Measurements from ENCODE around the gene CALY.
A peak's percentile ranks its signal among the peaks of the same experiment; 100 is the strongest.

CALY gene

GRCh38 chr10:133347710-133348517 lies 11.2 kb upstream of the CALY start:
- Histone ChIP-seq H3K9me3 (ENCODE audit: control insufficient read depth, insufficient read depth, low read length) (no peaks in the 10 kb centered on the region), H3K4me1 (ENCODE audit: control insufficient read depth, insufficient read depth, low read length) (no peaks in the 10 kb centered on the region), H3K27me3 (ENCODE audit: control insufficient read depth, insufficient read depth, low read length) (no peaks in the 10 kb centered on the region), H3K36me3 (ENCODE audit: control insufficient read depth, insufficient read depth, low read length) (no peaks in the 10 kb centered on the region), H3K9ac (ENCODE audit: low read depth, low read length) (no peak overlapping the region), H3K4me3 (ENCODE audit: low read depth, low read length) (no peak overlapping the region)

- H3K27me3 ChIP-seq (ENCODE audit: control insufficient read depth, insufficient read depth, low read length), result peaks cover 2% of the 10 kb centered on the region
- H3K9me3 ChIP-seq (ENCODE audit: control insufficient read depth, insufficient read depth, low read length), result no peaks in the 10 kb centered on the region
- H3K4me1 ChIP-seq (ENCODE audit: control insufficient read depth, insufficient read depth, low read length), result no peaks in the 10 kb centered on the region
- no peaks in the 10 kb centered on the region for H3K36me3 ChIP-seq (ENCODE audit: control insufficient read depth, insufficient read depth, low read length)
- H3K4me3 ChIP-seq (ENCODE audit: low read depth, low read length), result no peak overlapping the region
- H3K9ac ChIP-seq (ENCODE audit: low read depth, low read length), result no peak overlapping the region
These were observed 9.7 kb upstream of the CALY start for GRCh38 chr10:133346413-133346812.

DNA sequence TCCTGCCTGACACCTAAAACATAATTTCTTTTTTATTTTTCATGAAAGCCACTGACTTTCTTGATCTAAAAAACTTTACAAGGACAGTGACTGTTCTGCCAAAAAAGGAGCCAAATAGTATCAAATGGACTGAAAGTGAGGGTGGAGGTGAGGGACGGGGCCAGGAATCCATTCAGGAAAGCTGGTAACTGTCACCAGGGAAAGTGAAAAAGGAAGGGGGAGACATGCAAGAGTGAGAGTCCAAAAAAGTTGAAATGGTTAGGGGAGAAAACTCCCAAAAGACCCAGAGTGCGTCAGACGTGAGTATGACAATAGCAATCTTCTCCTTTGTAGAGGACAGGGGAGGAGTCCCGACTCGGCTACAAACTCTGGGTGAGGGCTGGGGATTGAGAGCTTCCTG lies 7.5 kb upstream of the CALY start:
- no peaks in the 10 kb centered on the region for H3K4me1 ChIP-seq (ENCODE audit: control insufficient read depth, insufficient read depth, low read length)
- H3K9ac ChIP-seq (ENCODE audit: low read depth, low read length), result no peak overlapping the region
- no peaks in the 10 kb centered on the region for H3K9me3 ChIP-seq (ENCODE audit: control insufficient read depth, insufficient read depth, low read length)
- no peak overlapping the region for H3K4me3 ChIP-seq (ENCODE audit: low read depth, low read length)
- H3K36me3 ChIP-seq (ENCODE audit: control insufficient read depth, insufficient read depth, low read length), result no peaks in the 10 kb centered on the region
- H3K27me3 ChIP-seq (ENCODE audit: control insufficient read depth, insufficient read depth, low read length), result peaks cover 8% of the 10 kb centered on the region

- Histone ChIP-seq H3K9ac (ENCODE audit: low read depth, low read length) (no peak overlapping the region), H3K4me1 (ENCODE audit: control insufficient read depth, insufficient read depth, low read length) (no peaks in the 10 kb centered on the region), H3K4me3 (ENCODE audit: low read depth, low read length) (no peak overlapping the region), H3K9me3 (ENCODE audit: control insufficient read depth, insufficient read depth, low read length) (no peaks in the 10 kb centered on the region), H3K36me3 (ENCODE audit: control insufficient read depth, insufficient read depth, low read length) (no peaks in the 10 kb centered on the region), H3K27me3 (ENCODE audit: control insufficient read depth, insufficient read depth, low read length) (peaks cover 13% of the 10 kb centered on the region)
These were observed 6.9 kb upstream of the CALY start for GRCh38 chr10:133343558-133343957.

GRCh38 chr10:133342942-133343341 lies 6.2 kb upstream of the CALY start:
- Histone ChIP-seq H3K9me3 (ENCODE audit: control insufficient read depth, insufficient read depth, low read length) (no peaks in the 10 kb centered on the region), H3K36me3 (ENCODE audit: control insufficient read depth, insufficient read depth, low read length) (no peaks in the 10 kb centered on the region), H3K27me3 (ENCODE audit: control insufficient read depth, insufficient read depth, low read length) (peaks cover 19% of the 10 kb centered on the region), H3K4me1 (ENCODE audit: control insufficient read depth, insufficient read depth, low read length) (no peaks in the 10 kb centered on the region), H3K9ac (ENCODE audit: low read depth, low read length) (no peak overlapping the region), H3K4me3 (ENCODE audit: low read depth, low read length) (no peak overlapping the region)

DNA sequence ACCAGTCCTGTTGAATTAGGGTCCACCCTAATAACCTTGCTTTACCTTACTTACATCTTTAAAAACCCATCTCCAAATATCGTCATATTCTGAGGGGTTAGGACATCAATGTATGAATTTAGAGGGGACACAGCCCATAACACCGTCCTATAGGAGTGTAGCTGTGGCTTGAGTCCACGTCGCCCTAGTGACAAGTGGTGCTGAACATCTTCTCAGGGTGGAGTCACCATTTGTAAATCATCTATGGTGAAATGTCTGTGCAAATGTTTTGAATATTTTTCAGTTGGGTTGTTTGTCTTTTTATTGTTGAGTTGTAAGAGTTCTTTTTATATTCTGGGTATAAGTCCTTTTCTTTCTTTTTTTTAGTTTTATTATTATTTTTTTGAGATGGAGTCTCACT lies 5.3 kb upstream of the CALY start:
- H3K9me3 ChIP-seq (ENCODE audit: control insufficient read depth, insufficient read depth, low read length), result no peaks in the 10 kb centered on the region
- no peaks in the 10 kb centered on the region for H3K36me3 ChIP-seq (ENCODE audit: control insufficient read depth, insufficient read depth, low read length)
- no peaks in the 10 kb centered on the region for H3K4me1 ChIP-seq (ENCODE audit: control insufficient read depth, insufficient read depth, low read length)
- peaks cover 28% of the 10 kb centered on the region for H3K27me3 ChIP-seq (ENCODE audit: control insufficient read depth, insufficient read depth, low read length)
- H3K4me3 ChIP-seq (ENCODE audit: low read depth, low read length), result no peak overlapping the region
- no peak overlapping the region for H3K9ac ChIP-seq (ENCODE audit: low read depth, low read length)

DNA sequence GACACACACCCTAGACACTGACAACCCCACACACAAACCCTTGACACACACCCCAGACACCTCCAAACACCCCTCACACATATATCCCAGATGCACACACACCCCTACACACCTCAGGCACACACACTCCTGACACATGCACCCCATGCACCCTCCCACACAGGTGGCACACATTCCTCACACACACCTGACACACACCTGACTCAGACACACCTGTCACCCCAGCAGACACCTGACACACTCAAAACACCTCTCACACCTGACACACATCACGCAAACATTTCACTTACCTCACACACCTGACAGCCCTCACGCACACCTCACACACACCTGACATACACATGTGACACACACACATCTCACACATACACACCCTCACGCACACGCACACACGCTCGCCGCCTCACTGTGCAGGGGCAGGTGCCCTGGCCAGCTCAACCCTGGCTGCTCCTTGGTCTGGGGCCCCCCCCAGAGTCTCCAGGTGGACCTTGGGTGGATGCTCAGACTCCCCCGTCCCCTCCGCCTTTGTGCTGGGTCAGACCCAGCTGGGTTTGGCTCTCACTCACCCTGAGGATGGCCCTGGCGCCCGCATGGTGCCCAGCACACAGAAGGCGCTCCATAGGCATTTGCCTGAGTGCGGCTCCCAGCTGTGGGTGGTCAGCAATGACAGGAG lies 3.1 kb upstream of the CALY start:
- no peak overlapping the region for H3K9ac ChIP-seq (ENCODE audit: low read depth, low read length)
- H3K4me3 ChIP-seq (ENCODE audit: low read depth, low read length), result no peak overlapping the region
- no peaks in the 10 kb centered on the region for H3K9me3 ChIP-seq (ENCODE audit: control insufficient read depth, insufficient read depth, low read length)
- H3K4me1 ChIP-seq (ENCODE audit: control insufficient read depth, insufficient read depth, low read length), result no peaks in the 10 kb centered on the region
- peaks cover 47% of the 10 kb centered on the region for H3K27me3 ChIP-seq (ENCODE audit: control insufficient read depth, insufficient read depth, low read length)
- no peaks in the 10 kb centered on the region for H3K36me3 ChIP-seq (ENCODE audit: control insufficient read depth, insufficient read depth, low read length)

GRCh38 chr10:133338080-133339071 lies 1.7 kb upstream of the CALY start:
- H3K4me1 ChIP-seq (ENCODE audit: control insufficient read depth, insufficient read depth, low read length), result no peaks in the 10 kb centered on the region
- H3K36me3 ChIP-seq (ENCODE audit: control insufficient read depth, insufficient read depth, low read length), result no peaks in the 10 kb centered on the region
- no peaks in the 10 kb centered on the region for H3K9me3 ChIP-seq (ENCODE audit: control insufficient read depth, insufficient read depth, low read length)
- H3K4me3 ChIP-seq (ENCODE audit: low read depth, low read length), result no peak overlapping the region
- no peak overlapping the region for H3K9ac ChIP-seq (ENCODE audit: low read depth, low read length)
- H3K27me3 ChIP-seq (ENCODE audit: control insufficient read depth, insufficient read depth, low read length), result peaks cover 60% of the 10 kb centered on the region

DNA sequence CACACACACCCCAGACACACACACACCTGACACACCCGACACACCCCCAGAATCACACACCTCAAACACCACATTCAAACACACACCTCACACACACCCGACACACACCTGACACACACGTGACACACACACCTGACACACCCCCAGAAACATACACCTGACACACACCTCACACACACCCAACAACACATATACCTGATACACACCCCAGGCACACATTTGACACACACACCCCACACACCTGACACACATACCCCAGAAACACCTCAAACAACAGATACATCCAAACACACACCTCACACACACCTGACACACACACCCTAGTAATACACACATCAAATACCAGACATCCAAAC lies 652 bp upstream of the CALY start:
- Histone ChIP-seq H3K9ac (ENCODE audit: low read depth, low read length) (no peak overlapping the region), H3K4me1 (ENCODE audit: control insufficient read depth, insufficient read depth, low read length) (no peaks in the 10 kb centered on the region), H3K27me3 (ENCODE audit: control insufficient read depth, insufficient read depth, low read length) (peaks cover 68% of the 10 kb centered on the region), H3K9me3 (ENCODE audit: control insufficient read depth, insufficient read depth, low read length) (no peaks in the 10 kb centered on the region), H3K4me3 (ENCODE audit: low read depth, low read length) (no peak overlapping the region), H3K36me3 (ENCODE audit: control insufficient read depth, insufficient read depth, low read length) (no peaks in the 10 kb centered on the region)

DNA sequence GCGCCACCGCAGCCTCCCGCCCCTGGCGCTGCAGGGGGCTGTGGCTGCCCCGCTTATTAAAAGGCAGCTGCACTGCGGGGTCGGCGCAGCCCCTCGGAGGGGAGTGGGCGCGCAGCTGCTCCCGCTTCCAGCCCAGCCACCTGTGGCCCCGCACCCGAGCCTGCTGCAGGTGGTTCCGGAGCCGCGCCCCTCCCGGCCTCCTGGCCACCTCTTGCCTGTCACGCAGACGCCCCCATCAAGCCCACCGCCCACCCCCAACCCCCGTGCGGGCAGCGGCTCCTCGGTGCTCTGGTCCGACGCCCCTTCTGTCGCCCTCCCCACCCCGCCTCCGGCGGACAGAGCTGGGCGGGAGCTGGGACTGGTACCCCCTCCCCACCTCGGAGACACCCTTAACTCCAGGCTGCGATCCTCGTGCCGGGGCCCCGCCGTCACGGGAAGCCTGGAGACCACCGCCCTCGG lies 549 bp downstream of the CALY start:
- H3K4me3 ChIP-seq (ENCODE audit: low read depth, low read length), result peak overlapping the region; percentile 18
- peaks cover 78% of the 10 kb centered on the region for H3K27me3 ChIP-seq (ENCODE audit: control insufficient read depth, insufficient read depth, low read length)

GRCh38 chr10:133335246-133336117 lies 1.2 kb downstream of the CALY start:
- H3K9ac ChIP-seq (ENCODE audit: low read depth, low read length), result no peak overlapping the region
- H3K4me3 ChIP-seq (ENCODE audit: low read depth, low read length), result peak overlapping the region; percentile 45
- H3K27me3 ChIP-seq (ENCODE audit: control insufficient read depth, insufficient read depth, low read length), result peaks cover 83% of the 10 kb centered on the region

More for the DNA sequence above, 549 bp downstream of the CALY start:
- no peaks in the 10 kb centered on the region for H3K9me3 ChIP-seq (ENCODE audit: control insufficient read depth, insufficient read depth, low read length)
- H3K4me1 ChIP-seq (ENCODE audit: control insufficient read depth, insufficient read depth, low read length), result no peaks in the 10 kb centered on the region
- no peak overlapping the region for H3K9ac ChIP-seq (ENCODE audit: low read depth, low read length)
- H3K36me3 ChIP-seq (ENCODE audit: control insufficient read depth, insufficient read depth, low read length), result no peaks in the 10 kb centered on the region

More at GRCh38 chr10:133335246-133336117, 1.2 kb downstream of the CALY start:
- Histone ChIP-seq H3K4me1 (ENCODE audit: control insufficient read depth, insufficient read depth, low read length) (no peaks in the 10 kb centered on the region), H3K9me3 (ENCODE audit: control insufficient read depth, insufficient read depth, low read length) (no peaks in the 10 kb centered on the region), H3K36me3 (ENCODE audit: control insufficient read depth, insufficient read depth, low read length) (no peaks in the 10 kb centered on the region)
